Transverse colon (tissue), 4 donors: ENCODE data around the gene NBEAL2.

Experiments
- EP300 ChIP-seq: sonication (generic); formaldehyde crosslinking; IDR thresholded peaks from one replicate; pipeline ENCODE4 v1.6.1; 2017; ENCODE audit warnings: antibody characterized with exemption, low read depth
- POLR2A ChIP-seq: fragments of 450-650 bp; IDR thresholded peaks from one replicate; pipeline ENCODE4 v1.6.1; 2016; ENCODE audit warnings: antibody characterized with exemption, mild to moderate bottlenecking, moderate library complexity
- POLR2AphosphoS5 ChIP-seq, 3 donors: sonication (generic); formaldehyde crosslinking; IDR thresholded peaks; one replicate each; pipeline ENCODE4 v1.6.1; 2016; ENCODE audit warnings: antibody characterized with exemption in 3 of 3
- TF ChIP-seq, protein P1 (sequence below), 5 experiments: fragments of 200-600 bp in 3 of 5; fragments of 450-650 bp in 2 of 5; sonication (generic) in 3 of 5; IDR thresholded peaks; 1 replicate in 2 of 5; 2 replicates in 3 of 5; pipeline ENCODE4 v1.5.1; 2016 to 2017; ENCODE audit warnings: antibody characterized with exemption in 5 of 5, inconsistent platforms in 3 of 5, mild to moderate bottlenecking in 2 of 5, moderate library complexity in 1 of 5

DNA sequence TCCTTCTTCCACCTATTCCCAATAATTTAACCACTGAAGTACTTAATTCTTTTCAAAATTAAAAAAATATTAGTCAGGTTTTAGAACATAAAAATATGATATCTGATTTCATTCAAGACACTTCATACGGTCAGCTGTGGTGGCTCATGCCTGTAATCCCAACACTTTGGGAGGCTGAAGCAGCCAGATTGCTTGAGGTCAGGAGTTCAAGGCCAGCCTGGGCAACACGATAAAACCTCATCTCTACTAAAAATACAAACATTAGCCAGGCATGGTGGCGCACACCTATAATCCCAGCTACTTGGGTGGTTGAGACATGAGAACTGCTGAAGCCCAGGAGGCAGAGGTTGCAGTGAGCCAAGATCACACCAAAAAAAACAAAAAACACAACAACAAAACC, 56.7 kb downstream of the NBEAL2 start:
- TF ChIP-seq, protein P1, sequence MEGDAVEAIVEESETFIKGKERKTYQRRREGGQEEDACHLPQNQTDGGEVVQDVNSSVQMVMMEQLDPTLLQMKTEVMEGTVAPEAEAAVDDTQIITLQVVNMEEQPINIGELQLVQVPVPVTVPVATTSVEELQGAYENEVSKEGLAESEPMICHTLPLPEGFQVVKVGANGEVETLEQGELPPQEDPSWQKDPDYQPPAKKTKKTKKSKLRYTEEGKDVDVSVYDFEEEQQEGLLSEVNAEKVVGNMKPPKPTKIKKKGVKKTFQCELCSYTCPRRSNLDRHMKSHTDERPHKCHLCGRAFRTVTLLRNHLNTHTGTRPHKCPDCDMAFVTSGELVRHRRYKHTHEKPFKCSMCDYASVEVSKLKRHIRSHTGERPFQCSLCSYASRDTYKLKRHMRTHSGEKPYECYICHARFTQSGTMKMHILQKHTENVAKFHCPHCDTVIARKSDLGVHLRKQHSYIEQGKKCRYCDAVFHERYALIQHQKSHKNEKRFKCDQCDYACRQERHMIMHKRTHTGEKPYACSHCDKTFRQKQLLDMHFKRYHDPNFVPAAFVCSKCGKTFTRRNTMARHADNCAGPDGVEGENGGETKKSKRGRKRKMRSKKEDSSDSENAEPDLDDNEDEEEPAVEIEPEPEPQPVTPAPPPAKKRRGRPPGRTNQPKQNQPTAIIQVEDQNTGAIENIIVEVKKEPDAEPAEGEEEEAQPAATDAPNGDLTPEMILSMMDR (IDR thresholded peaks at IDR 0.05) = no peak
- TF ChIP-seq POLR2AphosphoS5 (IDR thresholded peaks at IDR 0.05) = no peak
- TF ChIP-seq EP300 = no peak
- no peak for TF ChIP-seq POLR2A
